ENCODE measurements around the gene TMOD3.
"Not testable (repeated sequence)": the region's sequence is repeated elsewhere in the genome, so short reads cannot be mapped to it uniquely, and the experiment has no call there.

TMOD3 gene

DNA sequence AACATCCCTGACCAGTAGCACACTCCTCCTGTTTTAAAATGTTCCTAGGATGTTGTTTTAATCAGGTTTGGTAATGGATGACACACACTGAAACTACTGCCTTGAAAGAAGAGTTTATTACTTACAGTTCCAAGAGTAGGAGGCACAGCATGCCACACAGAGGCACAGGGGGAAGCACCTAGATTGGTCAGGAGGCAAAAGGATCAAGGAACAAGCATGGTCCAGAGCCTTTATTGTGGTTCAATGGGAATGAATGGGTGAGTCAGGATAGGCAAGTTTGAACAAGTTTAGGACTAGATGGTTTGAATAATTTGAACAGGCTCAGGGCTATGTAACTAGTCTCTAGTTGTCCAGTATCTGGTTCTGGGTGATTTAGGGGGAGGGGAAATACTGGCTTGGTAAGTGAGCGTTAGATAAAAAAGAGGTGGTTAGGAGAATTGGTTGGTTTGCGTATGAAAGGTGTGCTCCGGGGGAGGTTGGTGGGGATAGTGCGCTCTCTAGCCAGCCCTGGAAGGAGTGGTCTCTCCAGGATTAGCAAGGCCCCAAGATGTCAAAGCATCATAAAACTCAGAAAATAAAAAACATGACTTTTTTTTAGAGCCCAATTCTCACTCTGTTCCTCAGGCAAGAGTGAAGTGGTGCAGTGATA is 35.1 kb downstream of the TMOD3 start:
- no peak for DNase-seq (ENCODE audit: low read depth in 2 of 2)

- no peak for DNase-seq (ENCODE audit: low read depth in 2 of 2)
Observed at GRCh38 chr15:51865317-51865716, 35.9 kb downstream of the TMOD3 start.

DNA sequence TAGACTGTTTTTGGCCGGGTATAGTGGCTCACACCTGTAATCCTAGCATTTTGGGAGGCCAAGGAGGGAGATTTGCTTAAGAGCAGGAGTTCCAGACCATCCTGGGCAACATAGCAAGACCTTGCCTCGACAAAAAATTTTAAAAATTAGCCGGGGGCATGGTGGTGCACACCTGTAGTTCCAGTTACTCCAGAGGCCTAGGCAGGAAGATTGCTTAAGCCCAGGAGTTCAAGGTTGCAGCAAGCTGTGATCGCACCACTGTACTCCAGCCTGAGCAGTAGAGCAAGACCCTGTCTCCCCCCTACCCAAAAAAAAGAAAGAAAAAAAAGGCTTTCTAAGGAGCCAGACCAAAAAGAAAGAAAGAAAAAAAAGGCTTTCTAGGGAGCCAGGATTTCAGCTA is 36.7 kb downstream of the TMOD3 start:
- no peak for DNase-seq (ENCODE audit: low read depth in 2 of 2)

GRCh38 chr15:51866751-51867150 is 37.3 kb downstream of the TMOD3 start:
- DNase-seq (ENCODE audit: low read depth in 2 of 2), result no peak

- no peak for DNase-seq (ENCODE audit: low read depth in 2 of 2)
Observed at GRCh38 chr15:51869060-51869421, 39.6 kb downstream of the TMOD3 start.

- DNase-seq (ENCODE audit: low read depth in 2 of 2), result no peak
Observed at GRCh38 chr15:51870774-51871173, 41.3 kb downstream of the TMOD3 start.

GRCh38 chr15:51874751-51875644 is 45.5 kb downstream of the TMOD3 start:
- DNase-seq (ENCODE audit: low read depth in 2 of 2), result no peak

DNA sequence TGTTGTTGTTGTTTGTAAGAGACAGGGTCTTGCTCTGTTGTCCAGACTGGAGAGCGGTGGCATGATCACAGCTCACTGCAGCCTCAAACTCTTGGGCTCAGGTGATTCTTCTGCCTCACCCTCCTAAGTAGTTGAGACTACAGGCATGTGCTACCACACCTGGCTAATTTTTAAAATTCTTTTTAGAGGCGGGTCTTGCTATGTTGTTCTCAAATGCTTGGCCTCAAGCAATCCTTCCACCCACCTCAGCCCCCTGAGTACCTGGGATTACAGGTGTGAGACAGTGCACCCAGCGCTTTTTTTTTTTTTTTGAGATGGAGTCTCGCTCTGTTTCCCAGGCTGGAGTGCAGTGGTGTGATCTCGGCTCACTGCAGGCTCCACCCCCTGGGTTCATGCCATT is 46.7 kb downstream of the TMOD3 start:
- DNase-seq (ENCODE audit: low read depth in 2 of 2), result no peak

DNA sequence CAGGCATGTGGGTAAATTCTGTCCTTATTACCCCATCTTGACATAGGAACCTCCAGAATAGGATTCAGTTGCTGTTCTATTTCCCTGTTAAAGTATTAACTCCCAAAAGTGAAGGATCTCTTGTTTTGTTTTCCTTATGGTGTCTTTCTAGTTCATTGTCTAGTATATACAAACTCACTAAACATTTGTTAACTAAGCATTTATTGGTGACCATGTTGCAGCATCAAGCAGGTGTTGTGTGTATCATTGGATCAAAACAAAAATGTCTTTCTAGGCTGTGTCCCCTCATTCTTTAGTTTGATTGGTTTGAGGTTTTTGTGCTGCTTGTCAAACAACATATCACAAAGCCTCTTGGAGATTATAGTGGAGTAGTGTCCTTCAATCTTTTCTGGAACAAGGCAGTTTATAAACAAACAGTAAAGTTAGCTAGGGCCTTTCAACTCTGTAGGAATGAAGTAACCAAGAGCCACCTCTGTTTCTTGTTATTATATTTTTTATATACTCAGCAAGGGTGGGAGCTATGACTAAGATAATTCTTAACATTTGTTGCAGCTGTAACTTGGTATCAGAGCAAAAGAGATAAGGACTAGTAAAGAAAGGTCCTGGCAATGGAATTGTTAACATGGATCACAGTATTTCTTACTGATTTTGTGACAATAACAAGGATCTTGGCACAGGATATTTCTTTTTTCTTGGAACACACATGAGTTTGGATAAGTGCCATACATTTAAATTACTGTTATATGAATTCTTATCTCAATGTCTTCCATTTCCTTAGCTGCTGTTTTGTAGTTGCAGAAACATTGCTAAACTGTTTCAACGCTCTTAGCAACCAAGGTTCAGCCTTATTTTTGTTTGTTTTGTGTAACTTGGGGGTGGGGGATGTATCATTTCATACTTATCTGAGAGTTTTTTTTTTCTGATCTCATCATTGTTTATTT is 49.3 kb downstream of the TMOD3 start:
- DNase-seq (ENCODE audit: low read depth in 2 of 2), result no peak

DNA sequence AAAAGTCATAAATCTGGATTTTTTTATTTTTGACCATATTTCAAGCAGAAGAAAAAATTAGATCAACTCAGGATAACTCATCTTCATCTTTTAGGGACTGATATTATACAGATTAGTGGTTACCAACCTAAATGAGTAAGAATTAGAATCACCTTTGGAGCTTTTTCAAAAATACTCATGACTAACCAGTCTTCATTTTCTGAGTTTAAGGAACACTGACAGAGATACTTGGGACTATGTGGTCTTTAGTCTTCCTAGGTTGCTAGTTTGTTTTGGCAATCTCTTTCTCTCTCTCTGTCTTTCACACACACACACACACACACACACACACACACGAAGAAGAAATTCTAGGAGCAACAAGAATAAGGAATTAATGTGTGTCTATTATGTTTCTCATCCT is 50.1 kb downstream of the TMOD3 start:
- DNase-seq (ENCODE audit: low read depth in 2 of 2), result no peak

DNA sequence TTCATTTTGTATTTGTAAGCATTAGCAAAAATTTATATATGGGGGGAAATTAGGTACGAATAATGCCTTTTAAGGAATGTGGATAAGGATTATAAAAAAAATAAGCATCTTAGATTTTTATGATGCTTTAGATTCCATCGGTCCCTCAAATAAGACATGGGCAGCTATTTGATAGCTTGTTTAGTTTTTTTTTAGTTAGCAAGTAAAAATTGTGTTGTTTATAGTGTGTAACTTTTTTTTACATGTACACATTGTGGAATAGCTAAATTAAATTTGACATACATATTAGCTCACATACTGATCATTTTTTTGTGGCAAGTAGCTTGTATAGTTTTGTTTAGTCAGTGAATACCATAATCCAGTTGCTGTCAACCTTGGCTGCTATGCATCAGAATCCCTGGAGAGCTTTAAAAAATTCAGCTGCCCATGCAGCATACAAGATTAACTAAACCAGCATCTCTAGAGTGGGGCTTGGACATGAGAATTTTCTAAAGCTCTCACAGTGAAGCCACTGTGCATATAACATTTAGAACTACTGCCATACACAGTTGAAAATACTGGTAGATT is 53.9 kb downstream of the TMOD3 start:
- DNase-seq (ENCODE audit: low read depth in 2 of 2), result no peak

DNA sequence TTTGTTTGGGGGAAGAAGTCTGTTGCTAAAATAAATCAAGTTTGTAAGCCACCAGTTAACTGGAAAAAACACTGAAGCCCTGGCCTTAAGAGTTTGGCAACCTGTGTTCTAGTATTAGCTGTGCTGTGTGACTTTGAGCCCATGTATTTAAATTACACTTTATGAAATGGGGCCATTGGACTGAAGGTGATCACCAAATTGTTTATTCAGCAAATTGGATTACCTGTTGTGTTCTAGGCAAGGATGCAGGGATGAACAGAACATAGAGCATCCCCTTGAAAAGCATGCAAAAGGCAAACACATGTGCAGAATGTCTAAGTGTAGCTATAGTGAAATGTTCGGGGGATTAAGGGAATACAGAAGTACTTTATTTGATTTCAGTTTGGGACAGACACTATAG is 54.6 kb downstream of the TMOD3 start:
- DNase-seq (ENCODE audit: low read depth in 2 of 2), result no peak

DNA sequence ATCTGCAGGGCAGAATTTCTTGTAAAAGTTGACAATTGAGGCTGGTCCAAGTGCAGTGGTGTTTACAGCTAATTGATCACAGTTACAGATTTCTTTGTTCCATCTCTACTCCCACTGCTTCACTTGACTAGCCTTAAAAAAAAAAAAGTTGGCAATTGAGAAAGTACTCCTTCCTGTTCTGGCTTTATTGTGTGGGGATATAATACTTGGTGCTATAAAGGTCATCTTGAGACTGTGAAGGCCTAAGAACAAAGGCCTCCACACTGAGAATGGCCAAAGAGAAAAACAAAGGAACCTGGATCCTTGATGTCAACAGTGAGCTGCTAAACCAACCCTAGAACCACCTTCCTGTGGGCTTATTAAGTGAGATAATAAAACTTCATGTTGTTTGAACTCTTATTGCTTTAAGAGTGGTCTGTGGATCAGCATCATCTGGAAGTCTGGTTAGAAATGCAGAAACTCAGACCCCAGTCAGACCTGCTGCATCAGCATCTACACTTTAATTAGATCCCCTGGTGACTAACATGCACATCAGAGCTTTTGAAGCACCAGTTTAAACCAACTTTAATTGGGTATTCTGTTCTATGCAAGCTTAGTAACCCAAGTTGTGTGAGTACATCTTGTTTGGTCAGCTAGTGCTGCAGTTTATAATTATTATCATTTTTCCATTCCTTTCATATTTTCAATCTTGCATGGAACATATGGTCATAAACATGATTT is 55.2 kb downstream of the TMOD3 start:
- DNase-seq (ENCODE audit: low read depth in 2 of 2), result no peak

- not testable (repeated sequence) for DNase-seq (ENCODE audit: low read depth in 2 of 2)
Observed at GRCh38 chr15:51885758-51886157, 56.3 kb downstream of the TMOD3 start.

- DNase-seq (ENCODE audit: low read depth in 2 of 2), result no peak
Observed at GRCh38 chr15:51887887-51888592, 58.6 kb downstream of the TMOD3 start.

- DNase-seq (ENCODE audit: low read depth in 2 of 2), result no peak
Observed at GRCh38 chr15:51888593-51889195, 59.2 kb downstream of the TMOD3 start.

- no peak for DNase-seq (ENCODE audit: low read depth in 2 of 2)
Observed at GRCh38 chr15:51889486-51889885, 60.0 kb downstream of the TMOD3 start.

- no peak for DNase-seq (ENCODE audit: low read depth in 2 of 2)
Observed at GRCh38 chr15:51904421-51904820, 75.0 kb downstream of the TMOD3 start.

GRCh38 chr15:51904931-51905330 is 75.5 kb downstream of the TMOD3 start:
- DNase-seq (ENCODE audit: low read depth in 2 of 2), result no peak

All from stimulated activated CD8-positive, alpha-beta memory T cell treated with anti-CD3 and anti-CD28 coated beads, Interleukin-7, amount 100 ng/mL, for 1 hour (primary cell).